Small intestine (tissue), 7 donors: ENCODE data around the gene SPDYE16. TPM values are rescaled to one million over a fixed set of nuclear protein-coding genes. Genes with fewer than 3 reads are reported as not detected.
"Not testable (repeated sequence)": the region's sequence is repeated elsewhere in the genome, so short reads cannot be mapped to it uniquely, and the experiment has no call there.

Source experiments
- DNase-seq, 2 donors: peaks; one replicate each; pipeline versions ENCODE4 v3.0.0 to v3.0.0-alpha.2; 2013
- FAIRE-seq: peaks from 2 replicates; lab custom pipeline; 2012; peaks lifted over from hg19 to GRCh38; lab: Jason Lieb, UNC
- H3K27ac ChIP-seq, 3 donors: one replicate each; pipeline ENCODE4 v1.5.1; 2013; ENCODE audit warnings: low read length in 2 of 3, mild to moderate bottlenecking in 2 of 3, control low read depth in 1 of 3, inconsistent platforms in 1 of 3, low read depth in 1 of 3, moderate library complexity in 1 of 3
- H3K27me3 ChIP-seq, 3 donors: one replicate each; pipeline ENCODE4 v1.6.1; 2013; ENCODE audit warnings: low read length in 3 of 3, inconsistent platforms in 1 of 3; ENCODE audit not compliant: control insufficient read depth in 3 of 3, insufficient read depth in 3 of 3
- H3K36me3 ChIP-seq, 3 donors: one replicate each; pipeline ENCODE4 v1.6.1; 2013; ENCODE audit warnings: low read length in 3 of 3, inconsistent platforms in 1 of 3, low read depth in 1 of 3, mild to moderate bottlenecking in 1 of 3, moderate library complexity in 1 of 3; ENCODE audit not compliant: control insufficient read depth in 3 of 3, insufficient read depth in 2 of 3
- H3K4me1 ChIP-seq, 3 donors: one replicate each; pipeline ENCODE4 v1.6.1; 2013; ENCODE audit warnings: low read length in 2 of 3, inconsistent platforms in 1 of 3, low read depth in 1 of 3, mild to moderate bottlenecking in 1 of 3, moderate library complexity in 1 of 3; ENCODE audit not compliant: control insufficient read depth in 3 of 3, insufficient read depth in 2 of 3
- H3K4me3 ChIP-seq, 3 donors: one replicate each; pipeline ENCODE4 v1.5.1; 2013; ENCODE audit warnings: low read length in 3 of 3, control low read depth in 1 of 3, inconsistent platforms in 1 of 3, low read depth in 1 of 3, mild to moderate bottlenecking in 1 of 3, moderate library complexity in 1 of 3
- H3K9me3 ChIP-seq, 2 donors: one replicate each; pipeline ENCODE4 v1.6.1; 2013; ENCODE audit warnings: low read depth in 1 of 2, low read length in 1 of 2; ENCODE audit not compliant: control insufficient read depth in 2 of 2, insufficient read depth in 1 of 2
- WGBS, 3 donors: extraction: QIAGEN DNeasy Blood & Tissue Kit; methylation state at CpG; one replicate each; pipeline ENCODE4 v1.1.7; 2013; 5-methylcytosine and 5-hydroxymethylcytosine counted together
- polyA plus RNA-seq, 4 donors: library from polyadenylated mRNA; stranded (reverse) in 3 of 4; unstranded in 1 of 4; fragments of 200-250 nt in 3 of 4; fragments of 120-200 nt in 1 of 4; gene quantifications; one replicate each; pipeline versions ENCODE4 v1.2.1 to v1.2.3, GENCODE V29; 2013
- donor health status: healthy with polysubstance abuse.
- donor health status: control.
- donor health status: control.
- donor health status: Bipolar disorder and iron deficiency.
- donor health status: healthy.

The SPDYE16 gene
- polyA plus RNA-seq, 4 donors = 0.10 to 0.97 TPM; not detected in 2

DNA sequence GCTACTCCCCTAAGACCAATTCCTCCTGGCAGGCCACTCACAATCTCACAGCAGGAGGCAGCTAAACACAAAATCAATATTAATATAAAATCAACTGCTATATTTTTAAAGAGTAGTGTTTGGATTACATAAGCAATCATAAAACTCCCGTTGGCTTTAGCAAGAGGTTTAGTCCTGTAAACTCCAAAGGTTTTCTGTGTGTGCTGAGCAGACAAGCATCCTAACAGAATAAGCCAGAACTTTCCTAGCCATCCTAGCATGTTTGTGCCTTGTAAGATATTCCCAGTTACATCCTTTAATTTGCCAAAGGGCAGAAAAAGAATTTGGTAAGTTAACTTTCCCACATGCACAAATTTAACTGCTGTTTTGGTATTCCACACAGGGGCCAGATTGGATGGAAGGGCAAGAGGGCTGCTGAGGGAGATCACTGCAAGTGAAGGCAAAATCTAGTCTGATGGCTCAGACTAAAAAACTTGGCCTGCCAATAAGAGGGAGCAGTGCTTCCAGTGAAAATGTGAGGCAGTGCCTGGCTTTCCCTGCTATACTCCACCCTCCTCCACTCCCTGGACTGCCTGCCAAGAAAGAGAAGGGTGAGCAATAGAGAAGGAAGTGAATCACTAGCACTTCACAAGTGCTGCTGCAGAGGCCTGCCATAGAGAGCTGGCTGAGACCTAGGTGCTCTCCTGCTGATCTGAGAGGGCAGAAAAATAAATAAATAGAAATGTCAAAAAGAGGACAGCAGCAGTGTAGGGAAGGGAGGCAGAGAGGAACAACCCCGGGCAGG is 39.9 kb upstream of the SPDYE16 start:
- not testable (repeated sequence) for FAIRE-seq, H3K36me3 ChIP-seq, H3K27ac ChIP-seq, H3K4me1 ChIP-seq, H3K9me3 ChIP-seq, H3K27me3 ChIP-seq, H3K4me3 ChIP-seq
- DNase-seq = peak; percentile 17 to 76
- 15 to 40% (median 38%) methylated on average over 1 of the region's 2 CpGs for WGBS, 3 donors

- WGBS, 3 donors = 53 to 63% (median 57%) methylated on average over 3 of the region's 3 CpGs
- H3K4me1 ChIP-seq, H3K27me3 ChIP-seq, H3K36me3 ChIP-seq, H3K4me3 ChIP-seq, FAIRE-seq, H3K9me3 ChIP-seq, H3K27ac ChIP-seq: not testable (repeated sequence)
- peak in 1 of 2 donors; percentile 19 for DNase-seq
These were observed 33.0 kb upstream of the SPDYE16 start for GRCh38 chr7:76575919-76576655.

DNA sequence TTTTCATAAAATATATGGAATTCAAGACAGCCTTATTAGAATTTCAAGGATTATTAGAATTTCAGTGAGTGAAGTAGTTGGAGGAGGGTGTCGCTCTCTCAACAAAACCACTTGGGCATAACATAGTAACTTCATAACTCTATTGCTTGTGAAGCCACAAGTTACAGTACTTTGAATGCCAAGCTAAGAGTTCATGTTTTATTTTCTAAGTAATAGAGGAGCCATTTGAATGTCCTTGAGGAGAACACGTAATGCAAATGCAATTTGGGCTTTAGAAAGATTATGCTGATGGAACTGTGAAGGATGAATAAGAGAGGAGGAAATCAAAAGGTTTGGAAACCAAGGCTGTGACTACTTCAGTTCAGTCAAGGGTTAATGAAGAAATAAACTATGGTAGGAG is 32.3 kb upstream of the SPDYE16 start:
- not testable (repeated sequence) for DNase-seq, H3K27me3 ChIP-seq, FAIRE-seq, H3K36me3 ChIP-seq, H3K9me3 ChIP-seq, H3K4me1 ChIP-seq, H3K27ac ChIP-seq, H3K4me3 ChIP-seq
- WGBS, 3 donors = 100% methylated on average over 1 of the region's 2 CpGs

DNA sequence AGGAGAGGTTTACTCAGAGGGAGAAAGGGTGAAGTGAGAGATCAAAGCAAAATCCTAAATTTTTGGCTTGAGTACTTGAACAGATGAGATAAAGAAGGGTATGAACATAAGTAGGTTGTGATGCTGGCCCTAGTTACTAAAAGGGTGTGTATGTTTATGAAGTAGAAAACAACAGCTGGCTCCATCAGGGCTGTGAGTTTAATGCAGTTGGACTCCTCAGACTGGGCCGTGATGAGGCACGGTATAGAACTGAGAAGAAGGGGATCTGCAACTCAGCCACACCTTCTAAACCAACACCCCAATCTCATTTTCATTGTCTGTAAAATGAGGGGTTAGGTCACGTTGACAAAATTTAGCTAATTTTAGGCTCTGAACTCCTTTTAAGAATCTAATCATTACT is 29.2 kb upstream of the SPDYE16 start:
- H3K4me1 ChIP-seq, DNase-seq, H3K36me3 ChIP-seq, H3K27me3 ChIP-seq, H3K9me3 ChIP-seq, FAIRE-seq, H3K4me3 ChIP-seq, H3K27ac ChIP-seq: not testable (repeated sequence)
- 63 to 89% (median 75%) methylated on average over 3 of the region's 3 CpGs for WGBS, 3 donors

DNA sequence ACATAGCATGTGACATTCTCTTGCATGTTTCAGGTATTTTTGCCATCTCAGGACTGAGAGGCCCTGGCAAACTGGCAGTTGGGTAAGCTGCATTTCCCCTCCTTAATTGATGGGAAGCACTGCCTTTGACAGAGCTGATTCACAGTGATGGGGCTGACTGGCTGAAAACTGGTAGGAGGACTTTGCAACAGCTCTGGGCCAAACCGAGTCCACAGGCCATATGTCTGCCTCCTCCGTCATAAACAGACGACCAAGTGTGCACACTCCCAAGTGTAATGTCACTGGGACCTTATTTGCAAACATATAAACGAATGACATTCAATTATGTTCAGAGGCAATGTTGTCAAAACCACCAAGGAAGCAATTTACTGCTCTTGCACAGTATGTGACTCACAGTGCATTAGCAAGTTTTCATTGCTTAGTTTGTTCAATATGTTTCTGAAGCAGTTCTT is 27.3 kb upstream of the SPDYE16 start:
- not testable (repeated sequence) for H3K4me3 ChIP-seq, H3K36me3 ChIP-seq, H3K9me3 ChIP-seq, H3K27me3 ChIP-seq, FAIRE-seq, H3K4me1 ChIP-seq
- WGBS, 3 donors = 74 to 81% (median 78%) methylated on average over 4 of the region's 4 CpGs
- H3K27ac ChIP-seq = peak overlapping the region in 1 of 3 donors; percentile 55
- DNase-seq = peak; percentile 24 to 46

DNA sequence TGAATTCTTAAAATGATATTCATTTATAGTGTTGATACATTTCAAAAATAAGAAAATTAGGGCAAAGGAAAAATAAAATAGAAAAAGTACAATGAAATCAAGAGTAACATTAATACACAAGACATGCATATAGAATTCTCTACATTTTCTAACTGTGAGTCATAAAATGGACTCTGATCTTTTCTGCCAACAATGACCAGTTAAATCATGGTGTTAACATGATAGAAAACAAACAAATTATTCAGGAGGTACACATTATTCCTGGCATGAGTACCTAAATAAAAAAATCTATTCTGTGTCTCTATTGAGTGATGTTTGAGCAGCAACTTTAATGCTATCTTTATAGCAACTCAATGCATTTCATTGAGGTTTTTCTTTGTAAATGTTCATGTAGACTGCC is 25.6 kb upstream of the SPDYE16 start:
- H3K27ac ChIP-seq, H3K27me3 ChIP-seq, H3K4me3 ChIP-seq, H3K9me3 ChIP-seq, H3K36me3 ChIP-seq, H3K4me1 ChIP-seq: not testable (repeated sequence)
- DNase-seq = peak; percentile 47 to 74
- peak; percentile 5 for FAIRE-seq

DNA sequence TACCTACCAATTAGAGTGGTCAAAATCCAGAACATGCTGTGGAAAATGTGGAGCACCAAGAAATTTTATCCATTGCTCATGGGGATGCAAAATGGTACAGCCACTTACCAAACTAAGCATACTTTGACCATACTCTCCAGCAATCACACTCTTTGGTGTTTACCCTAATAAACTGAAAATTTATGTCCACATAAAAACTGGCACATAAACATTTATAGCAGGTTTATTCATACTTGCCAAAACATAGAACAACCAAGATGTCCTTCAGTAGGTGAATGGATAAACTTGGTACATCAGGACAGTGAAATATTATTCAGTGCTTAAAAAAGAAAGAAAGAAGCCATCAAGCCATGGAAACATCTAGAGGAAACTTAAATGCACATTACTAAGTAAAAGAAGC is 24.7 kb upstream of the SPDYE16 start:
- not testable (repeated sequence) for FAIRE-seq, H3K4me1 ChIP-seq, H3K27ac ChIP-seq, H3K27me3 ChIP-seq, H3K36me3 ChIP-seq, H3K9me3 ChIP-seq, H3K4me3 ChIP-seq, DNase-seq

- not testable (repeated sequence) for H3K9me3 ChIP-seq, H3K36me3 ChIP-seq, H3K4me1 ChIP-seq, DNase-seq, H3K27ac ChIP-seq, H3K27me3 ChIP-seq, H3K4me3 ChIP-seq, FAIRE-seq
- WGBS, 3 donors = 89 to 100% (median 93%) methylated on average over 1 to 2 of the region's 4 CpGs
These were observed 24.2 kb upstream of the SPDYE16 start for GRCh38 chr7:76567311-76567710.
